ENCODE measurements around the gene CHD5. TPM values are rescaled to one million over a fixed set of nuclear protein-coding genes. Genes with fewer than 3 reads are reported as not detected.

CHD5 gene
- total and polyA plus RNA-seq, 12 donors, result 0.07 to 56.5 (median 2.1) TPM; not detected in 2

DNA sequence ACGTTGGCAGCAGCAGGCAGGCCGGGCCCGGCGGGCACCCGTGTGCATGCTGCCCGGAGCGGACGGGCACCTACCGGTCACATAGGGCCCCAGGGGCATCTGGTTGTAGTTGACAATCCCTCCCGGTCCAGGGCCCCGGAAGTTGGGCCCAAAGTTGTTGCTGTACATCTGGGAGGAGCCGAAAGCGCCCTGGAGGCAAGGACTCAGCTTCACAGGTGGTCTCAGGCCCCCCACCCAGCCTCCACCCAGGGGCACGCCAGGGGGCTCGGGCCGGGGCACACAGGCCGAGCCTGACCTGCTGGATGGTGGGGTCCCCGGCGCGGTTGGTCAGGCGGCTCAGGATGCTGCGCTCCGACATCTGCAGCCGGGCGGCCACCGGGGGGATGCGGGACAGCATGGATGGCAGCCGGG, 73.8 kb downstream of the CHD5 start:
- 88 to 90% (median 89%) methylated on average over 18 to 28 of the region's 28 CpGs for WGBS, 4 donors
- intact Hi-C loops (cut with DNase I), result no loop called here
- H3K27me3 ChIP-seq, result peaks cover 7% of the 10 kb centered on the region

GRCh38 chr1:6105763-6106162, 74.4 kb downstream of the CHD5 start:
- 67 to 86% (median 81%) methylated on average over 5 to 7 of the region's 7 CpGs for WGBS, 4 donors
- H3K36me3 ChIP-seq (replicated peaks in 1 of 2), result no peaks in the 10 kb centered on the region
- no peak overlapping the region for H3K4me3 ChIP-seq
- intact Hi-C loops (cut with DNase I), result no loop called here
- TF ChIP-seq, protein P1, sequence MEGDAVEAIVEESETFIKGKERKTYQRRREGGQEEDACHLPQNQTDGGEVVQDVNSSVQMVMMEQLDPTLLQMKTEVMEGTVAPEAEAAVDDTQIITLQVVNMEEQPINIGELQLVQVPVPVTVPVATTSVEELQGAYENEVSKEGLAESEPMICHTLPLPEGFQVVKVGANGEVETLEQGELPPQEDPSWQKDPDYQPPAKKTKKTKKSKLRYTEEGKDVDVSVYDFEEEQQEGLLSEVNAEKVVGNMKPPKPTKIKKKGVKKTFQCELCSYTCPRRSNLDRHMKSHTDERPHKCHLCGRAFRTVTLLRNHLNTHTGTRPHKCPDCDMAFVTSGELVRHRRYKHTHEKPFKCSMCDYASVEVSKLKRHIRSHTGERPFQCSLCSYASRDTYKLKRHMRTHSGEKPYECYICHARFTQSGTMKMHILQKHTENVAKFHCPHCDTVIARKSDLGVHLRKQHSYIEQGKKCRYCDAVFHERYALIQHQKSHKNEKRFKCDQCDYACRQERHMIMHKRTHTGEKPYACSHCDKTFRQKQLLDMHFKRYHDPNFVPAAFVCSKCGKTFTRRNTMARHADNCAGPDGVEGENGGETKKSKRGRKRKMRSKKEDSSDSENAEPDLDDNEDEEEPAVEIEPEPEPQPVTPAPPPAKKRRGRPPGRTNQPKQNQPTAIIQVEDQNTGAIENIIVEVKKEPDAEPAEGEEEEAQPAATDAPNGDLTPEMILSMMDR (IDR thresholded peaks at IDR 0.05), result no peak
- TF ChIP-seq POLR2A (IDR thresholded peaks at IDR 0.05), result no peak
- no peaks in the 10 kb centered on the region for H3K9me3 ChIP-seq (replicated peaks in 1 of 3)
- no peak overlapping the region for H3K27ac ChIP-seq
- H3K4me1 ChIP-seq (replicated peaks in 1 of 2), result no peaks in the 10 kb centered on the region
- peaks cover 7% of the 10 kb centered on the region for H3K27me3 ChIP-seq
- no peak for DNase-seq

More for the DNA sequence above, 73.8 kb downstream of the CHD5 start:
- DNase-seq, result no peak
- Histone ChIP-seq H3K9me3 (replicated peaks in 1 of 3) (no peaks in the 10 kb centered on the region), H3K4me3 (no peak overlapping the region), H3K4me1 (replicated peaks in 1 of 2) (no peaks in the 10 kb centered on the region), H3K36me3 (replicated peaks in 1 of 2) (no peaks in the 10 kb centered on the region), H3K27ac (no peak overlapping the region)
- TF ChIP-seq POLR2A (IDR thresholded peaks at IDR 0.05), result no peak
- TF ChIP-seq, protein P1 (IDR thresholded peaks at IDR 0.05), result no peak

DNA sequence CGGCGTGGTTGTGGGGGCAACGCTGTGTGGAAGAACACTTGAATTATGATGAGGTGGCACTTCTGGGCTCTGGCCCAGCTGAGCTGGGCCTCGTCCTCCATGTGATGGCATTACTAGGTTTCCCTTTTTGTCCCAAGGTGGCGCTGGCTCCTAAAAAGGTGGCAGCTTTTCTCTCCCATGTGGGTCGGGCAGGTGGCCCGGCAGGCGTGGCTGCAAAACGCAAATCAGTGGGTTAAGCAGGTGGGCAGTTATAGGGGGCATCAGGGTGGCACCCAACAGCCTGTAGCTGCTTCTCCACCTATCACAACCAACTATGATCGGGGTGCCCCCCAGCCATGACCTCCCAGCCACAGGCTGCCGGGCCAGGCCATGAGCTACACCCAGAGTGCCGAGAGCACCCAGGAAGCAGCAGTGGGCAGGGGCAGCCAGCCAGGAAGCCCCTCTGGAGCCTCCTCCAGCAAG, 74.9 kb downstream of the CHD5 start:
- TF ChIP-seq POLR2A (IDR thresholded peaks at IDR 0.05), result no peak
- TF ChIP-seq, protein P1 (IDR thresholded peaks at IDR 0.05), result no peak
- H3K9me3 ChIP-seq (replicated peaks in 1 of 3), result no peaks in the 10 kb centered on the region
- H3K27ac ChIP-seq, result no peak overlapping the region
- WGBS, 4 donors, result 61 to 73% (median 64%) methylated on average over 11 to 12 of the region's 12 CpGs
- no peak for DNase-seq
- intact Hi-C loops (cut with DNase I), result no loop called here
- H3K4me1 ChIP-seq (replicated peaks in 1 of 2), result no peaks in the 10 kb centered on the region
- H3K27me3 ChIP-seq, result peaks cover 7% of the 10 kb centered on the region
- no peak overlapping the region for H3K4me3 ChIP-seq
- H3K36me3 ChIP-seq (replicated peaks in 1 of 2), result no peaks in the 10 kb centered on the region

- H3K36me3 ChIP-seq (replicated peaks in 1 of 2), result no peaks in the 10 kb centered on the region
- peaks cover 7% of the 10 kb centered on the region for H3K27me3 ChIP-seq
- H3K4me3 ChIP-seq, result no peak overlapping the region
- no peak for DNase-seq
- no peak overlapping the region for H3K27ac ChIP-seq
- TF ChIP-seq POLR2A (IDR thresholded peaks at IDR 0.05), result no peak
- TF ChIP-seq, protein P1 (IDR thresholded peaks at IDR 0.05), result no peak
- 40 to 85% (median 73%) methylated on average over 1 to 9 of the region's 9 CpGs for WGBS, 4 donors
- no peaks in the 10 kb centered on the region for H3K9me3 ChIP-seq (replicated peaks in 1 of 3)
- H3K4me1 ChIP-seq (replicated peaks in 1 of 2), result no peaks in the 10 kb centered on the region
- intact Hi-C loops (cut with DNase I), result no loop called here
These were observed 75.5 kb downstream of the CHD5 start for GRCh38 chr1:6104631-6105030.

Data from adrenal gland (tissue), 12 donors.